Left lung (tissue), 10 donors: ENCODE data around the gene RAB11A. TPM values are rescaled to one million over a fixed set of nuclear protein-coding genes. Genes with fewer than 3 reads are reported as not detected.

Experiments used
- ATAC-seq: fragments of 200-7000 bp; cut with Tn5 transposase; one replicate; pipeline ENCODE4 v1.9.1; 2020; ENCODE audit warnings: moderate library complexity
- DNase-seq, 4 donors: peaks; one replicate each; pipeline ENCODE4 v3.0.0-alpha.2; 2013 to 2020
- H3K27ac ChIP-seq, 2 donors: fragments of 200-600 bp; sonication (generic) in 1 of 2; one replicate each; pipeline versions ENCODE4 v1.5.0 to v1.8.0; 2020 to 2021
- H3K27me3 ChIP-seq, 2 donors: fragments of 200-600 bp; sonication (generic) in 1 of 2; one replicate each; pipeline versions ENCODE4 v1.5.0 to v1.8.0; 2020 to 2021
- H3K36me3 ChIP-seq, 2 donors: fragments of 200-600 bp; sonication (generic) in 1 of 2; one replicate each; pipeline versions ENCODE4 v1.5.0 to v1.8.0; 2020 to 2021
- H3K4me1 ChIP-seq, 2 donors: fragments of 200-600 bp; one replicate each; pipeline ENCODE4 v1.8.0; 2021
- H3K4me3 ChIP-seq, 2 donors: fragments of 200-600 bp; sonication (generic) in 1 of 2; one replicate each; pipeline versions ENCODE4 v1.5.0 to v1.8.0; 2020 to 2021; ENCODE audit warnings: mild to moderate bottlenecking in 1 of 2
- H3K9me3 ChIP-seq, 2 donors: fragments of 200-600 bp; sonication (generic) in 1 of 2; one replicate each; pipeline versions ENCODE4 v1.5.0 to v1.8.0; 2020 to 2021
- intact Hi-C, 2 donors: fragments of 100-400 bp; cut with DNase I; formaldehyde crosslinking; loops; one replicate each; pipeline versions ENCODE4 v1.11.2 to v1.14.2; 2022
- polyA plus RNA-seq, 6 donors: library from polyadenylated mRNA; unstranded; fragments of 120-200 nt; gene quantifications; one replicate each; pipeline ENCODE4 v1.2.1, GENCODE V29; 2013; ENCODE audit not compliant: insufficient read length in 6 of 6
- total RNA-seq, 2 donors: library from RNA; stranded (reverse); fragmentation: NEBNext Ultra II Directional; extraction: Animal tissue kit (Norgen Biotek cat#: 25700); gene quantifications; one replicate each; pipeline ENCODE4 v1.2.1, GENCODE V29; 2021
- TF ChIP-seq, protein P1 (sequence below), 2 donors: fragments of 200-600 bp; sonication (generic) in 1 of 2; IDR thresholded peaks; one replicate each; pipeline versions ENCODE4 v1.5.0 to v1.8.0; 2021; ENCODE audit warnings: antibody characterized with exemption in 2 of 2
- donor health status: DM: no; HTN: yes; CAD: no.
- donor health status: DM: no; HTN: no; CAD: no.

Gene RAB11A
- total and polyA plus RNA-seq, 8 donors: 215 to 311 (median 271) TPM

DNA sequence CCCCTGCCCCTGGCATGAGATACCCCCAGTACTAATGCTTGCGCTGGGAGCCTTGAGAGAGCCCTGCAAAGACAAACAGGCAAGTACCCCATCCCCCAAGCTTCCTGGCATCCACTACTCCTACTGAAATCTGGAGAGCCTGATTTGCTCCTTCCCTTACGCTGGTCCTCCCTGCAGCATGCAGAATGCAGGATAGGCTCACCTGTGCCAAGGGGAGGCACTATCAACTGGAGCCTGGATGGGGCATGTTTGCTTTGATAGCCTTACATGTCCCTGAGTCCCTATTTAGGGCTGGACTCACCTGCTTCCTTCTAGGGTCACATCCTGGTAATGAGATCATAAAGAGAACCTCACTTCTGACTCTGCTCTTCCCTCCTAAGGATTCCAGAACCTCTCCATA is 42.9 kb downstream of the RAB11A start:
- no peak for ATAC-seq
- Histone ChIP-seq H3K4me3 (no peak overlapping the region), H3K4me1 (no peaks in the 10 kb centered on the region), H3K27me3 (no peaks in the 10 kb centered on the region), H3K9me3 (no peaks in the 10 kb centered on the region), H3K27ac (no peak overlapping the region), H3K36me3 (peaks cover 0 to 46% of the 10 kb centered on the region in 2 donors)
- TF ChIP-seq, protein P1, sequence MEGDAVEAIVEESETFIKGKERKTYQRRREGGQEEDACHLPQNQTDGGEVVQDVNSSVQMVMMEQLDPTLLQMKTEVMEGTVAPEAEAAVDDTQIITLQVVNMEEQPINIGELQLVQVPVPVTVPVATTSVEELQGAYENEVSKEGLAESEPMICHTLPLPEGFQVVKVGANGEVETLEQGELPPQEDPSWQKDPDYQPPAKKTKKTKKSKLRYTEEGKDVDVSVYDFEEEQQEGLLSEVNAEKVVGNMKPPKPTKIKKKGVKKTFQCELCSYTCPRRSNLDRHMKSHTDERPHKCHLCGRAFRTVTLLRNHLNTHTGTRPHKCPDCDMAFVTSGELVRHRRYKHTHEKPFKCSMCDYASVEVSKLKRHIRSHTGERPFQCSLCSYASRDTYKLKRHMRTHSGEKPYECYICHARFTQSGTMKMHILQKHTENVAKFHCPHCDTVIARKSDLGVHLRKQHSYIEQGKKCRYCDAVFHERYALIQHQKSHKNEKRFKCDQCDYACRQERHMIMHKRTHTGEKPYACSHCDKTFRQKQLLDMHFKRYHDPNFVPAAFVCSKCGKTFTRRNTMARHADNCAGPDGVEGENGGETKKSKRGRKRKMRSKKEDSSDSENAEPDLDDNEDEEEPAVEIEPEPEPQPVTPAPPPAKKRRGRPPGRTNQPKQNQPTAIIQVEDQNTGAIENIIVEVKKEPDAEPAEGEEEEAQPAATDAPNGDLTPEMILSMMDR (IDR thresholded peaks at IDR 0.05): no peak
- no peak for DNase-seq
- intact Hi-C loops: no loop called here

- Histone ChIP-seq H3K27me3 (no peaks in the 10 kb centered on the region), H3K4me1 (no peaks in the 10 kb centered on the region), H3K4me3 (no peak overlapping the region), H3K36me3 (peaks cover 0 to 39% of the 10 kb centered on the region in 2 donors), H3K27ac (no peak overlapping the region), H3K9me3 (no peaks in the 10 kb centered on the region)
- intact Hi-C loops: no loop called here
- TF ChIP-seq, protein P1 (IDR thresholded peaks at IDR 0.05): no peak
- no peak for DNase-seq
- no peak for ATAC-seq
Observed at GRCh38 chr15:65913631-65914199, 44.4 kb downstream of the RAB11A start.

GRCh38 chr15:65914386-65914785 is 45.1 kb downstream of the RAB11A start:
- Histone ChIP-seq H3K4me1 (no peaks in the 10 kb centered on the region), H3K9me3 (no peaks in the 10 kb centered on the region), H3K36me3 (peaks cover 0 to 40% of the 10 kb centered on the region in 2 donors), H3K27me3 (no peaks in the 10 kb centered on the region), H3K4me3 (no peak overlapping the region), H3K27ac (no peak overlapping the region)
- DNase-seq: no peak
- no peak for ATAC-seq
- TF ChIP-seq, protein P1 (IDR thresholded peaks at IDR 0.05): no peak
- intact Hi-C loops: no loop called here

DNA sequence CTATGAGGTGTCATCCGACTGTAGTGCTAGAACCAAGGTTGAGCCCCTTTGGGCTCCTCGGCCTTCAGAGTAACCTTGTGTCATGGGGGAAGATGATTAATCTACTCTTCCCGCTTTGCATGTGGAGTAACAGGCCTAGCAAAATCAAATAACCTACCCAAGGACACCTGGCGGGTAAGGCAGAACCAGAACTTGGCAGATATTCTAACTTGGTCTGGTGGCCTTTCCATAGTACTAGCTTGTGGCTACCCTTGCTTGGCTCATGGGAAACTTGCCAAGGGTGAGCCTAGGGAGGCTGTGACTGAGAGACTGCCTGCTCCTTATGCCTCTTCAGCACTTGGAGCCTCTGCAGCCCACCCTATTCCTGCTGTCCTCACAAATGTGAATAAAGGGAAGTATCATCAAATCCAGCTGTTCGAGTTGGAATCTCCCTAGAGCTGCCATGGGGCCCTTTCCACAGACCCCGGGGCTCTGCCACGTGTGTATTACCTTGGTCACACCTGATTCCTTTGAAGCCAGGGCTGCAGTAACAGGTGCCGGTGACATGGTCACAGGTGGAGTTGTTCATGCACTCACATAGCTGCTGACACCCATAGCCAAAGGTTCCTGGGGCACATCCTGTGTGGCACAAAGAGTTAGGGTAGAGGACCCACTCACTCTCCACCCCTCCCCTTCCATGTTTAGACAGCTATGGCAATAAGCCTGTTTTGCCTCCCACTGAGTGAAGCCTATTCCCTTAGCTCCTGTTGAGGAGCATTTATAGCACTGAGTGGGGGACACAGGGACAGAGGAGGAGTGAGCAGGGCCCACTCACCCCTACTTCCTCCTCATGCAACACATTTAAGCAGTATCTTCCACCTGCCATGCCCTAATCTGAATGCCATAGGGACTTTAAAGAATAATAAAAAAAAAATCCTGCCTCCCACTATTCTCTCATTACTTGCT is 46.0 kb downstream of the RAB11A start:
- intact Hi-C loops: no loop called here
- no peak overlapping the region for H3K27ac ChIP-seq
- H3K4me3 ChIP-seq: no peak overlapping the region
- ATAC-seq (no peak), DNase-seq (no peak)
- TF ChIP-seq, protein P1 (IDR thresholded peaks at IDR 0.05): no peak
- H3K36me3 ChIP-seq: peaks cover 0 to 31% of the 10 kb centered on the region in 2 donors
- no peaks in the 10 kb centered on the region for H3K9me3 ChIP-seq
- H3K4me1 ChIP-seq: no peaks in the 10 kb centered on the region
- no peaks in the 10 kb centered on the region for H3K27me3 ChIP-seq

DNA sequence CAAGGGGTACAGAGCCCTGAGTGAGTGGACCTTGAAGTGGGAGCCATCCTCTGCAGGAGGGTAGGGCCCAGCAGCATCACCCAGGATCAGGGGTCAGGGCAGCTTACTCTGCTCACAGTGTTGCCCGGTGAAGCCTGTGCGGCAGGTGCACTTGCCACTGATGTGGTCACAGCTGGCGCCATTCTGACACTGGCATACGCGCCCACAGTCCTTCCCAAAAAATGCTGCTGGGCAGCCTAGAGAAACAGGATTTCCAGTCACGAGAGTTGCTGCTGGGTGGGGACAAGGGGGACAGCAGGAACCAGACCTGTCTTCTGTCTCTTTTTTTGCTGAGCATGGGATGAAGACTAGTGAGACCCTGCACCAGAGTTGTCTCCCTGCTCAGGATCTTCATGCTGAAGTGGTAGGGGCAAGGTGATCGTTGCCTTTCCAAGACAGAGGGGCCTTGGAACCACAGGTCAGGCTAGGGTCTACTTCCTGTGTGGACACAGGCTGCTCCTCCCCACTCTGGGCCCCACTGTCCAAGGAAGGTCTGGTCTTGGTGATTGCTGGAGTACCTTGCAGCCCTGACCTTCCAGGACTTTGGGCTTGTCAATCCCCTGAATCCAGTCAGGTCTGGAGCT is 46.9 kb downstream of the RAB11A start:
- TF ChIP-seq, protein P1 (IDR thresholded peaks at IDR 0.05): no peak
- H3K4me1 ChIP-seq: no peaks in the 10 kb centered on the region

More for the DNA sequence above, 46.9 kb downstream of the RAB11A start:
- Histone ChIP-seq H3K9me3 (no peaks in the 10 kb centered on the region), H3K4me3 (no peak overlapping the region), H3K36me3 (peaks cover 0 to 22% of the 10 kb centered on the region in 2 donors), H3K27me3 (no peaks in the 10 kb centered on the region), H3K27ac (no peak overlapping the region)
- no peak for DNase-seq
- ATAC-seq: no peak
- intact Hi-C loops: no loop called here
